ENCODE results near the gene ATRNL1. TPM values are rescaled to one million over a fixed set of nuclear protein-coding genes. Genes with fewer than 3 reads are reported as not detected.
A peak's percentile ranks its signal among the peaks of the same experiment; 100 is the strongest.

The ATRNL1 gene
- 10 to 100 TPM in 7 of 8 experiments, 1 to 10 TPM in 1; 1.8 to 49.5 (median 26.9) TPM for total RNA-seq

GRCh38 chr10:115093286-115093775 is at the start of gene ATRNL1:
TSS of gene ATRNL1 (plus strand) at chr10:115093365. CDS start at chr10:115093751, 386 bp downstream.
- Histone ChIP-seq H3K4me3 (peak within 1 kb of the TSS; percentile 88 to 98 (median 98)), H3K27ac (peak within 1 kb of the TSS; percentile 99 to 100), H3K4me1 (replicated peaks in 1 of 2) (peaks cover 3 to 21% of the 10 kb centered on the region in 2 donors)
- ATAC-seq (replicated peaks in 6 of 8), result peak; percentile 70 to 88 (median 84)
- in situ Hi-C loops (cut with MboI; ENCODE audit: low pct_unique_long_range_greater_than_20kb in 2 of 9, low sequenced_read_pairs in 9 of 9, unreplicated experiment in 9 of 9), result no loop called here
- WGBS, 10 experiments, result 0% methylated on average over 3 to 5 of the region's 70 CpGs; no CpG with 5 or more reads in 8 of the 10 experiments

- in situ Hi-C loops (cut with MboI; ENCODE audit: low pct_unique_long_range_greater_than_20kb in 2 of 9, low sequenced_read_pairs in 9 of 9, unreplicated experiment in 9 of 9), result no loop called here
- H3K27ac ChIP-seq, result no peak overlapping the region
- WGBS, 10 experiments, result 20 to 100% (median 71%) methylated on average over 1 to 4 of the region's 4 CpGs
- H3K4me1 ChIP-seq (replicated peaks in 1 of 2), result no peaks in the 10 kb centered on the region
- no peak overlapping the region for H3K4me3 ChIP-seq
- no peak for ATAC-seq (replicated peaks in 6 of 8)
Observed at GRCh38 chr10:115043719-115044118, 49.4 kb upstream of the ATRNL1 start.

GRCh38 chr10:115044891-115045290 is 48.3 kb upstream of the ATRNL1 start:
- 17 to 100% (median 70%) methylated on average over 1 of the region's 1 CpG; no CpG with 5 or more reads in 3 of the 10 experiments for WGBS, 10 experiments
- Histone ChIP-seq H3K4me3 (no peak overlapping the region), H3K4me1 (replicated peaks in 1 of 2) (no peaks in the 10 kb centered on the region), H3K27ac (no peak overlapping the region)
- in situ Hi-C loops (cut with MboI; ENCODE audit: low pct_unique_long_range_greater_than_20kb in 2 of 9, low sequenced_read_pairs in 9 of 9, unreplicated experiment in 9 of 9), result no loop called here
- no peak for ATAC-seq (replicated peaks in 6 of 8)

GRCh38 chr10:115045499-115045898 is 47.7 kb upstream of the ATRNL1 start:
- peak in 3 of 8 experiments; percentile 26 to 93 (median 29) for ATAC-seq (replicated peaks in 6 of 8)
- no peak overlapping the region for H3K4me3 ChIP-seq
- no peak overlapping the region for H3K27ac ChIP-seq
- in situ Hi-C loops (cut with MboI; ENCODE audit: low pct_unique_long_range_greater_than_20kb in 2 of 9, low sequenced_read_pairs in 9 of 9, unreplicated experiment in 9 of 9), result no loop called here
- H3K4me1 ChIP-seq (replicated peaks in 1 of 2), result no peaks in the 10 kb centered on the region
- 0 to 91% (median 75%) methylated on average over 1 of the region's 1 CpG; no CpG with 5 or more reads in 2 of the 10 experiments for WGBS, 10 experiments

- in situ Hi-C loops (cut with MboI; ENCODE audit: low pct_unique_long_range_greater_than_20kb in 2 of 9, low sequenced_read_pairs in 9 of 9, unreplicated experiment in 9 of 9), result no loop called here
- WGBS, 10 experiments, result 60 to 100% (median 85%) methylated on average over 1 of the region's 1 CpG; no CpG with 5 or more reads in 4 of the 10 experiments
- Histone ChIP-seq H3K27ac (no peak overlapping the region), H3K4me3 (no peak overlapping the region), H3K4me1 (replicated peaks in 1 of 2) (no peaks in the 10 kb centered on the region)
- ATAC-seq (replicated peaks in 6 of 8), result no peak
Observed at GRCh38 chr10:115046686-115047236, 46.4 kb upstream of the ATRNL1 start.

- Histone ChIP-seq H3K27ac (no peak overlapping the region), H3K4me3 (no peak overlapping the region), H3K4me1 (replicated peaks in 1 of 2) (no peaks in the 10 kb centered on the region)
- ATAC-seq (replicated peaks in 6 of 8), result no peak
- in situ Hi-C loops (cut with MboI; ENCODE audit: low pct_unique_long_range_greater_than_20kb in 2 of 9, low sequenced_read_pairs in 9 of 9, unreplicated experiment in 9 of 9), result no loop called here
Observed at GRCh38 chr10:115047705-115048104, 45.5 kb upstream of the ATRNL1 start.

GRCh38 chr10:115049318-115049717 is 43.8 kb upstream of the ATRNL1 start:
- in situ Hi-C loops (cut with MboI; ENCODE audit: low pct_unique_long_range_greater_than_20kb in 2 of 9, low sequenced_read_pairs in 9 of 9, unreplicated experiment in 9 of 9), result no loop called here
- Histone ChIP-seq H3K4me3 (no peak overlapping the region), H3K27ac (no peak overlapping the region), H3K4me1 (replicated peaks in 1 of 2) (peaks cover 0 to 2% of the 10 kb centered on the region in 2 donors)
- 43 to 90% (median 75%) methylated on average over 2 to 6 of the region's 6 CpGs; no CpG with 5 or more reads in 1 of the 10 experiments for WGBS, 10 experiments
- ATAC-seq (replicated peaks in 6 of 8), result no peak

GRCh38 chr10:115049960-115050359 is 43.2 kb upstream of the ATRNL1 start:
- in situ Hi-C loops (cut with MboI; ENCODE audit: low pct_unique_long_range_greater_than_20kb in 2 of 9, low sequenced_read_pairs in 9 of 9, unreplicated experiment in 9 of 9), result no loop called here
- Histone ChIP-seq H3K27ac (no peak overlapping the region), H3K4me3 (no peak overlapping the region), H3K4me1 (replicated peaks in 1 of 2) (peaks cover 0 to 2% of the 10 kb centered on the region in 2 donors)
- ATAC-seq (replicated peaks in 6 of 8), result no peak
- 3 to 78% (median 52%) methylated on average over 1 to 3 of the region's 3 CpGs for WGBS, 10 experiments

GRCh38 chr10:115050375-115051010 is 42.7 kb upstream of the ATRNL1 start:
- in situ Hi-C loops (cut with MboI; ENCODE audit: low pct_unique_long_range_greater_than_20kb in 2 of 9, low sequenced_read_pairs in 9 of 9, unreplicated experiment in 9 of 9), result no loop called here
- WGBS, 10 experiments, result 20 to 100% (median 89%) methylated on average over 1 to 3 of the region's 3 CpGs; no CpG with 5 or more reads in 2 of the 10 experiments
- Histone ChIP-seq H3K4me3 (no peak overlapping the region), H3K27ac (no peak overlapping the region), H3K4me1 (replicated peaks in 1 of 2) (peaks cover 0 to 2% of the 10 kb centered on the region in 2 donors)
- ATAC-seq (replicated peaks in 6 of 8), result peak in 3 of 8 experiments; percentile 18 to 68 (median 38)

GRCh38 chr10:115051216-115051615 is 41.9 kb upstream of the ATRNL1 start:
- WGBS, 10 experiments, result 75 to 100% (median 88%) methylated on average over 1 to 2 of the region's 2 CpGs; no CpG with 5 or more reads in 2 of the 10 experiments
- in situ Hi-C loops (cut with MboI; ENCODE audit: low pct_unique_long_range_greater_than_20kb in 2 of 9, low sequenced_read_pairs in 9 of 9, unreplicated experiment in 9 of 9), result no loop called here
- Histone ChIP-seq H3K27ac (no peak overlapping the region), H3K4me3 (no peak overlapping the region), H3K4me1 (replicated peaks in 1 of 2) (peaks cover 0 to 2% of the 10 kb centered on the region in 2 donors)
- ATAC-seq (replicated peaks in 6 of 8), result no peak

- in situ Hi-C loops (cut with MboI; ENCODE audit: low pct_unique_long_range_greater_than_20kb in 2 of 9, low sequenced_read_pairs in 9 of 9, unreplicated experiment in 9 of 9), result no loop called here
- no peak overlapping the region for H3K4me3 ChIP-seq
- peak in 1 of 8 experiments; percentile 25 for ATAC-seq (replicated peaks in 6 of 8)
- 63 to 100% (median 88%) methylated on average over 1 to 3 of the region's 3 CpGs; no CpG with 5 or more reads in 1 of the 10 experiments for WGBS, 10 experiments
- H3K27ac ChIP-seq, result no peak overlapping the region
- H3K4me1 ChIP-seq (replicated peaks in 1 of 2), result peaks cover 0 to 2% of the 10 kb centered on the region in 2 donors
Observed at GRCh38 chr10:115052226-115052625, 40.9 kb upstream of the ATRNL1 start.

GRCh38 chr10:115052728-115053127 is 40.4 kb upstream of the ATRNL1 start:
- 0 to 38% (median 0%) methylated on average over 1 of the region's 1 CpG for WGBS, 10 experiments
- peak in 1 of 8 experiments; percentile 19 for ATAC-seq (replicated peaks in 6 of 8)
- Histone ChIP-seq H3K4me3 (no peak overlapping the region), H3K4me1 (replicated peaks in 1 of 2) (peaks cover 0 to 2% of the 10 kb centered on the region in 2 donors), H3K27ac (no peak overlapping the region)
- in situ Hi-C loops (cut with MboI; ENCODE audit: low pct_unique_long_range_greater_than_20kb in 2 of 9, low sequenced_read_pairs in 9 of 9, unreplicated experiment in 9 of 9), result no loop called here

GRCh38 chr10:115056186-115056585 is 37.0 kb upstream of the ATRNL1 start:
- Histone ChIP-seq H3K4me1 (replicated peaks in 1 of 2) (peaks cover 0 to 2% of the 10 kb centered on the region in 2 donors), H3K4me3 (no peak overlapping the region), H3K27ac (no peak overlapping the region)
- 60 to 100% (median 85%) methylated on average over 1 to 2 of the region's 2 CpGs; no CpG with 5 or more reads in 6 of the 10 experiments for WGBS, 10 experiments
- in situ Hi-C loops (cut with MboI; ENCODE audit: low pct_unique_long_range_greater_than_20kb in 2 of 9, low sequenced_read_pairs in 9 of 9, unreplicated experiment in 9 of 9), result no loop called here
- no peak for ATAC-seq (replicated peaks in 6 of 8)

Measured in motor neuron (in vitro differentiated cells).